Posterior cingulate gyrus (tissue), 11 donors: ENCODE results near the gene NTM.
A peak's percentile ranks its signal among the peaks of the same experiment; 100 is the strongest.
"Not testable (repeated sequence)": the region's sequence is repeated elsewhere in the genome, so short reads cannot be mapped to it uniquely, and the experiment has no call there.

ENCODE experiments used
- DNase-seq, 10 donors: peaks; one replicate each; pipeline versions ENCODE4 v3.0.0 to v3.0.0-alpha.2; 2020 to 2021; ENCODE audit warnings: mixed read lengths in 3 of 10
- intact Hi-C: fragments of 100-400 bp; cut with DNase I; formaldehyde crosslinking; loops from one replicate; pipeline ENCODE4 v1.15.1; 2023

Gene NTM

DNA sequence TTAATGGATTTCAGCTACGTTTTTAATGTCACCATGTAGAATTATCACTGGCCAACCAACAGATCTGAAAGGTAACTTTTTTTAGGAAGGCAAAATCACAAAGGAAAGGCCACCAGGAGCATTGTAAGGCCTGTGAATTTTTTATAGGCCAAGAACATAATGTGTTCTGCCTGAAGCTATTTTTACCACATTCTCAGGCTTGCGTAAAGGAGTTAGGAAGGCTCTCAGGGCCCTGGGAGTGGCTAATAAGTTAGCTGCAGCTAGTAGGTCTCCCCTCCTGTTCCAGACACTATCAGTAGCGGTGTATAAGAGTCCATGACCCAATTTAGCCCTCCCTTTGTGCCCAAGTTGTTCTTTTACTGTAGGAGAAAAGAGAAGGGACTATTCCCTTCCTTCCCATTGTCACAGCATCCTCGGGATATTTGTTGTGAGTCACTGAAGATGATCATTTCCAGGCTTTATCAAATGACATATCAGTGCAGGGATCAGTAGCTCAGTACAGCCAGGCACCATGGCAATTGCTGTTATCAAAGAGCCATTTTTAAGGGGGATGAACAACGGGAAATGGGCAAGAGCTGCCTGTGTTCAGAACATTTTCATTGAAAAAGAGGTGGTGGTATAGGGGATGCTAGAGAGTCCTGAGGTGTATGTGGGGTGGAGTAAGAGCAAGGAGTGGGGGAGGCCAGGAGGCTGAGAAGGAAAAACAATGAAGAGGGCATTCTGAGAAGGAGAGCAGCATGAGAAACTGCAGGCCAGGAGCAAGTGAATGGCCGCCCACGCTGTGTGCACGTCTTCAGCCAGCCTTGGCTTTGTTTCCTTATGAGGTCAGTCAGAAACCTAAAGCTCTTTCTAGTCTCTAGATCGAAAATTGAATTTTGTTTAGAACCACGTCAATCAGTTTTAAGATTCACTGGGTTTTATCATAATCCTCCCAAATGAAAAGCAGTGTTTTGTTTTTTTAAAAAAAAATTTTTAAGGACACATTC lies 940.3 kb downstream of the NTM start:
- intact Hi-C loops, result no loop called here
- no peak for DNase-seq

DNA sequence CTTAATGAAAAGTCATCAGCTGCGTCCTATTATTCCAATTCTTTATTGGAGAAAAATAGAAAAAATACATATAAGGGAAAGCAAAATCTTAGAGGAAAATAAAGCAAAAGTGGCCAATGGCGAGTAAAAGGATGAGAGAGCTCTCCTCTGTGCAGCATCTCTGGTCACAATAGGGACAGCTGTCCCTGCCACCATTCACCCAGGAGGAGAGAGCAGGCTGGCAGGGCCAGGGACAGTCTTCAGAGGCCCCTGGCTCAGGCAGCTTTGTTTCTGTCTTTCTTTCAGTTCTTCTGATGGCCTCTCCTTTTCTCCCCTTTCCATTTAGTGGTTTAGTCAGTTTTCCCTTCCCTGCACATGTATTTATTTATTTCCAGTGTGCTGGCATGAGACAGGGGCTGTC lies 941.3 kb downstream of the NTM start:
- intact Hi-C loops, result no loop called here
- DNase-seq, result peak in 1 of 10 donors; percentile 29

DNA sequence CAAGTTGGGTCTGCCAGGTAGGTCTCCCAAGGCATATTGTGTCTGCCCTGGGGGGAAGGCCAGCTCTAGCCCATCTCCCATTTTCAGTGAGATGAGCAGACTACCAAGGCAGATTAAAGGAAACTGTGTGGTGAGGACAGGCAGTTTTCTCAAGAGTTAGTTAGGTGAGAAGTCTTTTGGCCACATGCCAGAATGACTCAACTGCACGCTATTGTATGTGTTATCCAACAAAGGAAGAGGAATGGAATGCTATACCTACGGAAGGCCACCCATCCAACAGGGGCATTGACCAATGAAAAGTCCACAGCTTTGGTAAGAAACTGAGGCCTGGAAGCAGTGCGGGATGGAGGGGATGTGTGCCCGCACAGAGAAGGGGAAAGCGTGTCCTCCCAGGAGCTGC lies 941.7 kb downstream of the NTM start:
- intact Hi-C loops, result no loop called here

DNA sequence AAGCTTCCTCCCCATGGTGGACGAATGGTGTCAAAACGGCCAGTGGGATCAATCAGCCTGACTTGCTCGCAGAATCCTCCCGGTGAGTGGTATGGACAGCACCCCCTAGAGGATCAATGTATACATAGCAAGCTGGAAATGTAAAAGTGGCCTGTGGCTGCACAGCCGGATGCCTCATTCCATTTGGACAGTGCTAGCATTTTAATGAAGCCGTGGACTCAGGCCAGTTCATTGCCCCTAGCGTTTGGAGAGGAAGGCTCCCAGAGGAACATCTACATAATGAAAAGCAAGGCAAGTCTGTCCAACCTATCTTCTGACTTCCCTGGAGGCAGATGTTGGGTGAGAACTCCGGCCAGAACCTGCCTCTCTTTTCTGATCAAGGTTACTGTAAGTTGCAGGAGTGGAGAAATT lies 942.3 kb downstream of the NTM start:
- intact Hi-C loops, result no loop called here
- DNase-seq, result peak in 3 of 10 donors; percentile 27 to 86 (median 33)

More for the DNA sequence above, 941.7 kb downstream of the NTM start:
- no peak for DNase-seq

DNA sequence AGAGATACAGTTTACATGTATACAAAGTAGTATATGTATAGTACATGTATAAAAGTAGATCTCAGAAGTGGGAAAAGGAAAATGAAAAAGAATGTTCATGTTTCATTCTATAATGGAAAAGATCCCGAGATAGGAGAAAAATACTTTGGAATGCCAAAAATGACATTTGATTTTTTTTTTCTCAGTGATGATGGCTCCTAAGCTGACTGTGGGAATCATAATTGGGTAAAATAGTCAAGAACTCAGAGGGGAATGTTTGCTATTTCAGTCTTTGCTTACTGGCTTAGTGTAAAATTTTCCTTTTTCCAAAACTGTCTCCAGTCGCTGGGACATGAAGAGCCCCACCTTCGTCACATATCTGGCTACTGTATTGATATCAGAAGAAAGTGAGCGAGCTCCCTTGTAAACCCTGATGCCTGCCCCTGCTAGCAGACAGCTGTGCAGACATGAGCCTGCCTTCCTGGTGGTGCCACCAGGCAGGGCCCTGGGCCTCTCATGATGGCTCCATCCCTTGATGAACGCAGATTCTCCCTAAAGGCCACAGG lies 944.6 kb downstream of the NTM start:
- intact Hi-C loops, result no loop called here
- DNase-seq, result no peak

DNA sequence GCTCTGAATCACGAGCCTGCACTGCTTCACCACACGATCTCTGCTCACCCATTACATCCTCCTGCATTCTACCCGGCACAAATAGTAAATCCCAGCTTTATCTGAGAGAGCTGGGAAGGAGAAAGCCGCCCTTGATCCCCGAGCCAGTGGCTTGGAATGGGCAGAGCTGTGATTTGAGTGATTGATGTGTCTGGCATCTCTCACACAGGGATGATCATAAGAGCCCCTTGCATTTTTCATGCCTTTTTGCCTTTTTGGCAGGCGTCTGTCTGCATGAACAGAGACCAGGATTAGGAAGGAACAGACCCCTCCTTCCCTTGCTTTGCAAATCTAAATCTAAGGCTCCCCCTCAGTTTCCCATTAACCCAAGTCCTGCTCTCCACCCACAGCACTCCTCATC lies 945.3 kb downstream of the NTM start:
- intact Hi-C loops, result no loop called here
- DNase-seq, result no peak

DNA sequence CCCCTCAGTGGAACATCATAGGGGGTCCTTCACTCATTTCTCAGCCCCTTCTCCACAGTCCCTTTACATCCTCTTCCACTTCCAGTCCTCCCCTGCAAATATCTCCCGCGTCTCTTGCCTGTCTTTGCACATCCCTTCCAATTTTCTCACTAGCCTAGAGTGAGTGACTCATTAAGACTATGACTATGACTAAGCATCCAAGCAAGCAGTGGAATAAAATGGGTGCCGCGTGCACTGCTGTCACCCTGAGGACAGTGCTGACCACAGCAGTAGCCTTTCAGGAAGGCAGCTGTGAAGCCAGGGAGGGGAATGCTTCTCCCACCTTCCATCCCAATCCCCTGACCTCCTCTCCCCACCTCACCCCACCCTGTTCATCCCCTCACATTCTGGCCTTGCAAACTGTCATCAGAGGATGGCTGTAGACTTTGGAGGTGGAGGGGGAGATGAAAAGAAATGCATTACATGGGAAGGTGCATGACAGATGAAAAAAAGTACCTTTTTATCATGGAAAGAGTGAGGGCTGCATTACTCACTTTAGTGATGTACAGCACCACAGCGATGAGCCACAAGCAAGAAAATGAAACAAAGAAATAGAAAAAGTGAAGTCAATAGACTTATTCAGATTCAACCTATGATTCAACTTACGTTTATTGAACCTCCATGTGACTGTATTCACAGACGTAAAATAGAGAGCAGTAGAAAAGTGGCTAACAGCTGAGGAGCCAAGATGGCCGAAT lies 948.2 kb downstream of the NTM start:
- intact Hi-C loops, result no loop called here
- peak in 3 of 10 donors; percentile 22 to 85 (median 74) for DNase-seq

DNA sequence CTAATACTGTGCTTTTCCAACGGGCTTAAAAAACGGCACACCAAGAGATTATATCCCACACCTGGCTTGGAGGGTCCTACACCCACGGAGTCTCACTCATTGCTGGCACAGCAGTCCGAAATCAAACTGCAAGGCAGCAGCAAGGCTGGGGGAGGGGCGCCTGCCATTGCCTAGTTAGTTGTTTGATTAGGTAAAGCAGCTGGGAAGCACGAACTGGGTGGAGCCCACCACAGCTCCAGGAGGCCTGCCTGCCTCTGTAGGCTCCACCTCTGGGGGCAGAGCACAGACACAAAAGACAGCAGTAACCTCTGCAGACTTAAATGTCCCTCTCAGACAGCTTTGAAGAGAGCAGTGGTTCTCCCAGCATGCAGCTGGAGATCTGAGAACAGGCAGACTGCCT lies 949.0 kb downstream of the NTM start:
- DNase-seq, intact Hi-C loops: not testable (repeated sequence)

DNA sequence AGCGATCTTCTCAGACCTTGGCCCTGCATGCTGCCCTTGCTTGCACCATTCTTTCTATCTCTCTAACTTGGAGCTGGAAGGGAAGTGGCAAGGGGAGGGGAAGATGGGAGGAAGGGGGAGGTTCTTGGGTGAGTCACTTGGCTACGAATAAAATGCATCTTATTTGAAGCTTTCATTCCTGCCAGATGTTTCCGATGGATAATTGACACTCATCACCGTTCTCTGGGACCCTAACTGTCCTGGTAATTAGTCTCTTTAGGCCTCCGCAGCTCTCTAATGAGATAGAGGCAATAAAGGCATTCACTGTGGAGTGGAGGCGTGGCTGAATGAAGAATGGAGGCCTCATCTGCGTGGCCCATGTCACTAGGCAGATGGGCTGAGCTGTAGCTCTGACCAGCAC lies 960.1 kb downstream of the NTM start:
- no peak for DNase-seq
- intact Hi-C loops, result no loop called here

DNA sequence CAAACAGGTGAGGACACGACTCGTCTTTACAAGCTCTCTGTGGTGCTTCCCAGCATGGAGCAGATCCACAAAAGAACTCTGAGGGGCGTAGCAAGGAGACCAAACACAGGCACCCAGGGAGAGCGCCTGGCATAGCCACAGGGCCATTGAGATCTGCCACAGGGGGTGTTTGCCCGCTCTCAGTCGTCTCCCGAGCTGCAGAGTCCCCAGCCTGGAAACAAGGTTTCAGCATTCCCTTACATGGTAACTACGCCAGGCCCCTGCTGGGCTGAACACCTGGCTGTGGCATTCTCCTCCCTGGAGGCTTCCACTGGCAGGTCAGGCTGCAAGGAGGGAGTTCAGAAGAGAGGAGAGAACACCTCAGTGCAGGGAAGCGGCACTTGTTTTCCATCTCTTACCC lies 962.1 kb downstream of the NTM start:
- intact Hi-C loops, result no loop called here
- no peak for DNase-seq

DNA sequence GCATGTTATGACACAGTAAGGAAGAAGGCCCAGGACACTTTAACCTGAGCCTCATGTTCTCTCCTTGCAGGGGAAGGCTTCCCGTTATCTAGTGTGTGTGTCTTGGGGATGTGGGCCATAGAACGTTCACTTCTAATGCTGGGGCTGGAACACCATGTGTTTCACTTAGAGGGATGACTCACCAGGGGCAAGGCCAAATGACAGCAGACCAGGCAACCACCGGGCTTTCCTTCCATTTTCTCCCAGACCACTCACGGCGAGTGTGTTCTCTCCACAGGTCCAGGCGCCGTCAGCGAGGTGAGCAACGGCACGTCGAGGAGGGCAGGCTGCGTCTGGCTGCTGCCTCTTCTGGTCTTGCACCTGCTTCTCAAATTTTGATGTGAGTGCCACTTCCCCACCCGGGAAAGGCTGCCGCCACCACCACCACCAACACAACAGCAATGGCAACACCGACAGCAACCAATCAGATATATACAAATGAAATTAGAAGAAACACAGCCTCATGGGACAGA lies 964.4 kb downstream of the NTM start:
- intact Hi-C loops, result no loop called here
- DNase-seq, result no peak

DNA sequence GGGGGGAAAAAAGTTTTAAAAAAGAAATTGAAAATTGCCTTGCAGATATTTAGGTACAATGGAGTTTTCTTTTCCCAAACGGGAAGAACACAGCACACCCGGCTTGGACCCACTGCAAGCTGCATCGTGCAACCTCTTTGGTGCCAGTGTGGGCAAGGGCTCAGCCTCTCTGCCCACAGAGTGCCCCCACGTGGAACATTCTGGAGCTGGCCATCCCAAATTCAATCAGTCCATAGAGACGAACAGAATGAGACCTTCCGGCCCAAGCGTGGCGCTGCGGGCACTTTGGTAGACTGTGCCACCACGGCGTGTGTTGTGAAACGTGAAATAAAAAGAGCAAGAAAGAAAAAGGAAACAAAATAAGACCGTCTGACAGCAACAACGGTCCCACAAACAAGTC lies 964.9 kb downstream of the NTM start:
- DNase-seq, result peak in 1 of 10 donors; percentile 81
- intact Hi-C loops, result no loop called here

DNA sequence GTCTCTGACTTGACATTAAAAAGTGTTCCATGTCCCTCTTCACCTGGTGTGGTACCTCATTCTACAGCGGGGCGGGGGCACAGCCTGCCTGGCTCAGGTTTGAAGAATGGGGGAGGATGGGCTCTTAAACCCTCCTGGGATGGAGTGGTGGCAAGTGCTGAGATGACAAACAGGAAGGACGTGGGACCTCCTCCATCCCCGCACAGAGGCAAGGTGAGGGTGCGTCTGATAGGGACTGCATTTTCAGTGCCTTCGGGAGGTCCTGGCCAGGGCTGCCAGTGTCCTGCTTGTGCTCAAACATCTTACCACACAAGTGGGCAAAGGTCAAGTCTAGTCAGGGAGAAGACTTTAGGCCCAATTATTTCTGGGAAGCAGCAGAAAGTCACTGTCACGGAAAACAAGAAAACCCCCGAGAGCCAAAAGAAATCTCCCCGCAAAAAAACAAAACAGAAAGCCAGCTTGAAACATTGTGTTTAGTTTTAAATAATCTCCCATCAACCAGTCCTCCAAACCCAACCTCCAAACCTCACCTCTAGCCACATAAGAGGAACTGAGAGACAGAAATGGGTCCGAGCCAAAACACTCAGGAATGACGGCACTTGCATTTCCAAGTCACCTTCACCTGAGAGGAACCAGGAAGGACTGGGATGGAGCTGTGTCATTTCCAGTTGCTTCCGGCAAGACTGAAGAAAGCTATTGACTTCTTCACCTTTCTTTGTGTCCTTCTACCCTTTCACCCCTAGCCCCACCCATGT lies 966.5 kb downstream of the NTM start:
- DNase-seq, result no peak
- intact Hi-C loops, result no loop called here

DNA sequence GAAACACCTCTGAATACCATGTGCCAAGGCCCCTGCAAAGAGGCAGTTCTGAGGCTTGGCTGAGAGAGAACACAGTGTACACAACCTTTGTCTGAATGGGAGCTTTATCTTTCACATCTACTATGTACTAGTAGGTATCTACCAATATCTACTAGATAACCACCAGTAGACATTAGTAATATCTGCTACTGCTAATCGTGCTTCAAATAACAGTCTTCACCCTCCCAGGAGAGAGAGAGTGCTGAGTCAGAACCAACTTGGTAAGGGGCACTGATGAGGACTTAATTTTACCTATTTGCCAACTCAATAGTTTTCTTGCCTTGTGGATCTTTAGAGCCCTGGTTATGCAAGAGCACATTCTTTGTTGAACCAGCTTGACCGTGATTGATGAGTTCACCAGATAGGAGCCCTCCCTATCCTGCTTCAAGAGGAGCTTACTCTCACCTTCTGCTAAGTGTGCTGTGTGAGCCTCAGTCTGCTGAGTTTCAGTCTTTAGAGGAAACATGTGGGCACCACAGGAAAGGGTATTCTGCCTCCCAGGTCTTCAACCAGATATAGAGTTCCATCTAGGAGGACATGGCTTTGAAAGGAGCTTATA lies 967.5 kb downstream of the NTM start:
- DNase-seq, result no peak
- intact Hi-C loops, result no loop called here

DNA sequence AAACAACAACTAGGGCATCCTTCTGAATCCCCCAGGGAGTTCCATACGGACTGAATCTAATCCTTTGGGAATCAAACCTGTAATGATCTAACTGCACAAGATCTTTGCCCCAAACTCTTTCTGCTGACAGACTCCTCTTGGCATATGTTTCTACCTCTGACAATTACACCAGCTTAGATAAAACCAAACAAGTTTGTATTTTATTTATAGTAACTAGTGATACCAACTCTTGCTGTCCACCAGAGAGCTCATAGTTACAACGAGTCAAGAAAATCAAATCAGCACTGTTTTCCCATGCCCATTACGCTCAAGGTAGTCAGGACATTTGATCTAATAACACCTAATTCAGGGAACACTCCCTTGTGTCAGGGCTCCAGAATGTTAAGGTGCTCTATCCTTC lies 972.0 kb downstream of the NTM start:
- intact Hi-C loops, result no loop called here
- DNase-seq, result no peak

DNA sequence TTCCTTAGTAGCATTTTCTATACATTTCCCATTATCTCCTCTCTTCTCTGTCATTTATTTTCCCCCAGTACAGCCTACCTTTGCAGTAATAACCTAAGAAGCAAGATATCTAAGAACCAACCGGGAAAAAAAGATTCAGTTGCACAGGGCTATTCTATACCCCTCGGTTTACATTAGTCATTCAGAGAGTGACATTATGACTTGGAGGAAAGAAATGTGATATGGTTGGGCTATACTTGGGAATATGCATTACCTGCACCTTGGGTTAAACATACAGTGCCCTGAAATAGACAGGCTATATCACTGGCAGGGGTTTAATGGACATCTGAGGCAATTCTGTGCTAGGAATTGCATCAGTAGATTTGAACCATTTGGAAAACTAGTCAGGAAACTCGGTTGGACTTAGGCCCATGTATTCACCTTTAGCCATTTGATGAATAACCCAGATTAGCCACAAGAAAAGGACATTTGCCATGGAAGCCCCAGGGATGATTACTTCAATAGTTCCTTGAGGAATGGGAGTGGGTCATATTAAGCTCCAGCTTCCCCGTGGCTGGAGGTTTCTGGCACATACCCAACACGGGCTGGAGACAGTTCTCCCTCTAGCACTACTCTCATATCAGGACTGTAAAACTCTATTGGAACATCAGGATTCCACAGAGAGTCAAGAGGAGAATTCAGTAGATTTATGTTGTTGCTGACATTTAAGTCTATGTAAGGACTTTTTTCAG lies 973.2 kb downstream of the NTM start:
- no peak for DNase-seq
- intact Hi-C loops, result no loop called here

DNA sequence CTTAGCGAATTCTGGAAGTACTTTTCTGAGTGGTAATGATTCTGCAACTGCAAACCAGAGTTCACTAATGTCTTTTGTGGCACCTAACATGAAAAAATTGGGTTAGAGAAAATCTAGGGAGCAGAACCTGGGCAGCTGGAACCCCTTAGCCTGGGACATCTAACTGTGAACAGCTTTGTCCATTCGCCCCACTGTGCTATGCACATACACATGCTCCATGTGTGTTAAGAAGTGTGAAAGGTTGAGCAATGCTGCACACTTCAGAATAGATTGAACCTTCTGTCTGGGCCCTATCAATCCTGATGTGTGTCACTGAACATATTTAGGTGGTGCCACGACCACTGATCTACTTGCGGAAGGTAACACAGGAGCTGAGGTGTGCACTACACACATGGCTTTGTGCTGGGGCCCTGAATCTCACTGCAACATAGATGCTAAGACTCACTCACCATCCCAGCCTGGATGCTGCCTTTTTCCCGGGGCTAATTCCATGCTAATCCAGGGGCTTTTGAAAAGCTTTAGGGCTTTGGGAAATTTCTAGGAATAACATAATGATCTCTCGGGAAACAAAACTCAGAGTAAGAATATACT lies 976.2 kb downstream of the NTM start:
- DNase-seq, result no peak
- intact Hi-C loops, result no loop called here

DNA sequence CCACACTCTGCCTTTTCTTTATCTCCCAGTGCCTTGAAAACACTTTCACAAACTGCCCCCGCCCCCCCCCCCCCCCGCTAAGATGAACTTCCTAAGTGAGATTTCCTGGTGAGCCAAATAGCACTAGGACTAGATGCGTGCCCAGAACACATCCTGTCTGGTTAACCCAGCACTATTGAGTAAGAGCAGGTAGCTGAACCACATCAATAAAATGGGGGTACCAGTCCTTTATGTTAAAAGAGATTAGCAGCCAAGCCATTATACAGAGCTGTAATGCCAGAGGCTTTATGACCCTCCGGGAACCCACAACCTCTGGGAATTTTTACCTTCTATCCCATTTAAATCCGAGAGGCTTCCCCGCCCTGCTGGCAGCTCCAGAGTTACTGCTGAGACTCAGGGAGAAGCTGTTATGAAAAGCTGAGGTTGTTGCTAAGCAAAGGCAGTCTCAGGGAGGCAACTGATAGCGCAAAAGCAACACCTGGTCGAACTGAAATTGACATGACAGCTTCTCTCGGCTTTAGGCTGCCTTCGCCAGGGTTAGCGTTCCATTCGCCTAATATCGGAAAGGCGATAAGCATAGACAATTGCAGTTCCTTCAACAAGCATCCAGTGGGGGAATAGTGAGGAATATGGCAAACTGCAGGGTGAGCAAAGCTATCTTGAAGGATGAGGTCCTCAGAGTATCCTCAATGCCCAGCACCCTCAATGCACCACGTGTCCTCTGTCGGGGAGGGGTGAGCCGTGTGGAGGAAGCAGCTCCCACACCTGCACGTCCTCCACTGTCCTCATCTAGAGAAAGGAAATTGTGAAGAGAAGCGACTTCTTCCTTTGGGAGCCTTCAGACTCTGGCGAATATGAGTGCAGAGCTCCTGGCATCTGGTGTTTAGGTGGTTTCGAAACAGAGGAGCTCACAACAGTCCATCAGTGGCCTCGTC lies 977.0 kb downstream of the NTM start:
- DNase-seq, result no peak
- intact Hi-C loops, result no loop called here
